Cardiac muscle cell (in vitro differentiated cells and primary cell): ENCODE data around the gene IGF2BP2. TPM values are rescaled to one million over a fixed set of nuclear protein-coding genes. Genes with fewer than 3 reads are reported as not detected.
"Not testable (repeated sequence)": the region's sequence is repeated elsewhere in the genome, so short reads cannot be mapped to it uniquely, and the experiment has no call there.

Experiments used
- DNase-seq, 2 donors: peaks; one replicate each; pipeline versions ENCODE4 v3.0.0 to v3.0.0-alpha.2; 2010 to 2017; ENCODE audit warnings: low read depth in 1 of 2, low spot score in 1 of 2
- H3K27ac ChIP-seq: fragments of 200-600 bp; sonication (generic); 2 replicates; pipeline ENCODE4 v1.5.1; 2016
- H3K27me3 ChIP-seq: fragments of 200-600 bp; sonication (generic); 2 replicates; pipeline ENCODE4 v1.6.0; 2016; ENCODE audit warnings: control low read depth
- H3K36me3 ChIP-seq: fragments of 200-600 bp; sonication (generic); 2 replicates; pipeline ENCODE4 v1.5.1; 2016; ENCODE audit warnings: control low read depth
- H3K4me1 ChIP-seq: fragments of 200-600 bp; sonication (generic); 2 replicates; pipeline ENCODE4 v1.8.1; 2017; ENCODE audit warnings: low read depth, mild to moderate bottlenecking, mixed run types
- H3K4me3 ChIP-seq: fragments of 200-600 bp; sonication (generic); 2 replicates; pipeline ENCODE4 v1.5.1; 2016; ENCODE audit warnings: mild to moderate bottlenecking
- H3K9me3 ChIP-seq: fragments of 200-600 bp; sonication (generic); 2 replicates; pipeline ENCODE4 v1.5.1; 2017; ENCODE audit warnings: low read depth, mild to moderate bottlenecking, control low read depth
- CTCF ChIP-seq: IDR thresholded peaks from 2 replicates; pipeline ENCODE4 v1.5.1; 2012; ENCODE audit warnings: low read depth, mild to moderate bottlenecking, low read length
- polyA plus RNA-seq: library from polyadenylated mRNA; unstranded; fragments of >200 nt; fragmentation: Nextera tagmentation; extraction: Ambion mirVana; gene quantifications from 2 replicates; pipeline ENCODE4 v1.2.1, GENCODE V29; 2016
- total RNA-seq: library from RNA; depleted of rRNA; stranded (reverse); fragments of >200 nt; gene quantifications from 2 replicates; pipeline ENCODE4 v1.2.3, GENCODE V29; 2016

The IGF2BP2 gene
- total and polyA plus RNA-seq, 2 experiments from 2014 or later, result 119 to 129 TPM

- DNase-seq, result no peak
- no peak for TF ChIP-seq CTCF
- Histone ChIP-seq H3K27me3 (no peaks in the 10 kb centered on the region), H3K4me1 (peaks cover 17% of the 10 kb centered on the region), H3K36me3 (no peaks in the 10 kb centered on the region), H3K9me3 (no peaks in the 10 kb centered on the region), H3K27ac (no peak overlapping the region), H3K4me3 (no peak overlapping the region)
Observed at GRCh38 chr3:185788292-185788691, 36.5 kb downstream of the IGF2BP2 start.

GRCh38 chr3:185786956-185787877 is 37.6 kb downstream of the IGF2BP2 start:
- H3K4me1 ChIP-seq, result peaks cover 14% of the 10 kb centered on the region
- no peak for DNase-seq
- no peaks in the 10 kb centered on the region for H3K36me3 ChIP-seq
- no peaks in the 10 kb centered on the region for H3K27me3 ChIP-seq
- H3K27ac ChIP-seq, result peak overlapping the region; percentile 47
- H3K9me3 ChIP-seq, result no peaks in the 10 kb centered on the region
- no peak for TF ChIP-seq CTCF
- no peak overlapping the region for H3K4me3 ChIP-seq

GRCh38 chr3:185786258-185786657 is 38.6 kb downstream of the IGF2BP2 start:
- H3K27ac ChIP-seq, result peak overlapping the region; percentile 47
- H3K9me3 ChIP-seq, H3K27me3 ChIP-seq, DNase-seq, H3K4me3 ChIP-seq, H3K36me3 ChIP-seq: not testable (repeated sequence)
- peaks cover 19% of the 10 kb centered on the region for H3K4me1 ChIP-seq

GRCh38 chr3:185784317-185784716 is 40.5 kb downstream of the IGF2BP2 start:
- H3K27ac ChIP-seq, result no peak overlapping the region
- peaks cover 21% of the 10 kb centered on the region for H3K4me1 ChIP-seq
- no peaks in the 10 kb centered on the region for H3K27me3 ChIP-seq
- no peaks in the 10 kb centered on the region for H3K36me3 ChIP-seq
- DNase-seq, result no peak
- no peaks in the 10 kb centered on the region for H3K9me3 ChIP-seq
- no peak for TF ChIP-seq CTCF
- H3K4me3 ChIP-seq, result no peak overlapping the region

GRCh38 chr3:185781759-185782158 is 43.1 kb downstream of the IGF2BP2 start:
- peak in 1 of 2 donors; percentile 47 for DNase-seq

More at GRCh38 chr3:185781759-185782158, 43.1 kb downstream of the IGF2BP2 start:
- Histone ChIP-seq H3K36me3 (no peaks in the 10 kb centered on the region), H3K27ac (peak overlapping the region; percentile 43), H3K27me3 (no peaks in the 10 kb centered on the region), H3K4me1 (peaks cover 32% of the 10 kb centered on the region), H3K9me3 (no peaks in the 10 kb centered on the region), H3K4me3 (no peak overlapping the region)
- no peak for TF ChIP-seq CTCF
